Heart left ventricle (tissue), 16 donors: ENCODE data around the gene ZNF598. TPM values are rescaled to one million over a fixed set of nuclear protein-coding genes. Genes with fewer than 3 reads are reported as not detected.
A peak's percentile ranks its signal among the peaks of the same experiment; 100 is the strongest.

Source experiments
- ATAC-seq, 4 donors: fragments of 200-7000 bp; cut with Tn5 transposase; one replicate each; pipeline ENCODE4 v1.9.1; 2020 to 2022; ENCODE audit warnings: moderate library complexity in 4 of 4, mild to moderate bottlenecking in 3 of 4, moderate number of reproducible peaks in 1 of 4
- DNase-seq, 5 donors: peaks; one replicate each; pipeline ENCODE4 v3.0.0-alpha.2; 2020
- H3K27ac ChIP-seq, 12 donors: fragments of 200-600 bp; sonication (generic) in 4 of 12; one replicate each; pipeline versions ENCODE4 v1.5.0 to v1.8.0; 2016 to 2022; ENCODE audit warnings: mild to moderate bottlenecking in 2 of 12
- H3K27me3 ChIP-seq, 9 donors: fragments of 200-600 bp; sonication (generic) in 2 of 9; one replicate each; pipeline versions ENCODE4 v1.5.1 to v1.8.0; 2016 to 2022; ENCODE audit warnings: mild to moderate bottlenecking in 3 of 9
- H3K36me3 ChIP-seq, 9 donors: fragments of 200-600 bp; sonication (generic) in 2 of 9; one replicate each; pipeline versions ENCODE4 v1.5.0 to v1.8.0; 2018 to 2022; ENCODE audit warnings: mild to moderate bottlenecking in 2 of 9
- H3K4me1 ChIP-seq, 12 donors: fragments of 200-600 bp; sonication (generic) in 4 of 12; one replicate each; pipeline versions ENCODE4 v1.5.0 to v1.8.0; 2016 to 2022; ENCODE audit warnings: mild to moderate bottlenecking in 3 of 12
- H3K4me3 ChIP-seq, 12 donors: fragments of 200-600 bp; sonication (generic) in 4 of 12; one replicate each; pipeline versions ENCODE4 v1.5.0 to v1.8.0; 2017 to 2022; ENCODE audit warnings: mild to moderate bottlenecking in 9 of 12, moderate library complexity in 4 of 12
- H3K9me3 ChIP-seq, 12 donors: fragments of 200-600 bp; sonication (generic) in 4 of 12; one replicate each; pipeline versions ENCODE4 v1.5.0 to v1.8.0; 2016 to 2022; ENCODE audit warnings: mild to moderate bottlenecking in 1 of 12
- CTCF ChIP-seq, 12 donors: fragments of 200-600 bp; sonication (generic) in 4 of 12; IDR thresholded peaks; one replicate each; pipeline versions ENCODE4 v1.5.0 to v1.8.0; 2018 to 2022; ENCODE audit warnings: antibody characterized with exemption in 12 of 12, mild to moderate bottlenecking in 5 of 12
- POLR2A ChIP-seq, 2 donors: fragments of 450-650 bp; IDR thresholded peaks; one replicate each; pipeline ENCODE4 v1.6.1; 2017; ENCODE audit warnings: antibody characterized with exemption in 2 of 2, mild to moderate bottlenecking in 2 of 2, moderate library complexity in 2 of 2
- WGBS, 4 donors: extraction: QIAGEN DNeasy Blood & Tissue Kit in 2 of 4; methylation state at CpG; one replicate each; pipeline versions ENCODE4 v1.1.5 to v1.1.7; 2013 to 2018; 5-methylcytosine and 5-hydroxymethylcytosine counted together
- intact Hi-C, 10 donors: fragments of 100-400 bp; cut with DNase I; formaldehyde crosslinking; loops; one replicate each; pipeline versions ENCODE4 v1.11.1 to v1.14.2; 2022
- polyA plus RNA-seq, 2 donors: library from polyadenylated mRNA; stranded (reverse); fragments of 200-250 nt; gene quantifications; one replicate each; pipeline ENCODE4 v1.2.3, GENCODE V29; 2013
- total RNA-seq, 9 donors: library from RNA; depleted of rRNA in 2 of 9; stranded (reverse); fragments of >200 nt in 2 of 9; fragmentation: NEBNext Ultra II Directional in 3 of 9; extraction: Animal tissue kit (Norgen Biotek cat#: 25700) in 3 of 9; gene quantifications; one replicate each; pipeline versions ENCODE4 v1.1.0 to v1.2.4, GENCODE V29; 2016 to 2023
- donor health status: ischemic (EF 13 %, LVEDD 7.1; RV severe dilation, severe dysfunction).
- donor health status: healthy with polysubstance abuse.
- donor health status: DM: no; HTN: yes; CAD: no.
- donor health status: DM: no; HTN: no; CAD: no.
- donor health status: ischemic (EF 25% LVEDD 6.9; RV normal size, moderate dysfunction).
- donor health status: ischemic (EF 25% LVEDD 5.7; RV mildly dilated, moderate dysfunction).
- donor health status: healthy.
- donor health status: DM: yes; HTN: yes; CAD: no.
- donor health status: ischemic (EF 35%, LVEDD 5.7; RV mildly dilated, moderate dysfunction).
- donor health status: nonischemic (EF 11% LVEDD 7.7; RV severe dilation, severe dysfunction).
- donor health status: DM: yes; HTN: yes; CAD: no.
- donor health status: PGD.
- donor health status: ischemic (EF 29% LVEDD 5.4; RV normal size, mild dysfunction).
- donor health status: nonischemic (EF 23%, LVEDD 6.1; RV moderate dilation, normal function).

ZNF598 gene
- total and polyA plus RNA-seq, 11 donors: 9.4 to 47.4 (median 17.0) TPM

GRCh38 chr16:1991948-1992703 is 17.5 kb downstream of the ZNF598 start:
- DNase-seq (peak; percentile 92 to 98 (median 97)), ATAC-seq (peak; percentile 70 to 94 (median 91))
- Histone ChIP-seq H3K36me3 (peaks cover 0 to 9% (median 5%) of the 10 kb centered on the region in 9 donors), H3K27ac (peak overlapping the region in 4 of 12 donors; percentile 14 to 76 (median 38)), H3K4me3 (peak overlapping the region in 11 of 12 donors; percentile 6 to 60 (median 47)), H3K4me1 (peaks cover 5 to 36% (median 18%) of the 10 kb centered on the region in 12 donors), H3K9me3 (no peaks in the 10 kb centered on the region), H3K27me3 (peaks cover 11 to 39% (median 30%) of the 10 kb centered on the region in 9 donors)
- TF ChIP-seq CTCF (IDR thresholded peaks at IDR 0.05) (no peak), POLR2A (IDR thresholded peaks at IDR 0.05) (no peak)
- intact Hi-C loops: loop anchor here in 1 of 10 donors (10.0 kb wide), 1 partner anchor 127 kb away; no protein-coding TSS in a partner anchor
- 3 to 10% (median 6%) methylated on average over 43 to 96 of the region's 96 CpGs for WGBS, 4 donors

GRCh38 chr16:1991588-1991947 is 18.1 kb downstream of the ZNF598 start:
- peaks cover 11 to 39% (median 30%) of the 10 kb centered on the region in 9 donors for H3K27me3 ChIP-seq
- WGBS, 4 donors: 11 to 19% (median 14%) methylated on average over 21 to 22 of the region's 22 CpGs
- no peaks in the 10 kb centered on the region for H3K9me3 ChIP-seq
- peaks cover 0 to 8% (median 1%) of the 10 kb centered on the region in 9 donors for H3K36me3 ChIP-seq
- ATAC-seq: peak in 1 of 4 donors; percentile 4
- TF ChIP-seq CTCF (IDR thresholded peaks at IDR 0.05) (no peak), POLR2A (IDR thresholded peaks at IDR 0.05) (no peak)
- H3K4me3 ChIP-seq: peak overlapping the region in 11 of 12 donors; percentile 6 to 60 (median 47)
- intact Hi-C loops: loop anchor here in 1 of 10 donors (10.0 kb wide), 1 partner anchor 127 kb away; no protein-coding TSS in a partner anchor
- H3K27ac ChIP-seq: peak overlapping the region in 4 of 12 donors; percentile 14 to 76 (median 38)
- no peak for DNase-seq
- peaks cover 5 to 36% (median 18%) of the 10 kb centered on the region in 12 donors for H3K4me1 ChIP-seq

GRCh38 chr16:1991135-1991551 is 18.5 kb downstream of the ZNF598 start:
- peaks cover 11 to 39% (median 30%) of the 10 kb centered on the region in 9 donors for H3K27me3 ChIP-seq
- no peak for DNase-seq
- H3K9me3 ChIP-seq: no peaks in the 10 kb centered on the region
- H3K4me1 ChIP-seq: peaks cover 5 to 36% (median 18%) of the 10 kb centered on the region in 12 donors
- H3K27ac ChIP-seq: no peak overlapping the region
- 11 to 13% (median 12%) methylated on average over 12 to 18 of the region's 18 CpGs for whole genome bisulfite sequencing, 4 donors
- no peak for ATAC-seq
- intact Hi-C loops: loop anchor here in 1 of 10 donors (10.0 kb wide), 1 partner anchor 126 kb away; no protein-coding TSS in a partner anchor
- H3K36me3 ChIP-seq: peaks cover 0 to 12% (median 5%) of the 10 kb centered on the region in 9 donors
- TF ChIP-seq POLR2A (IDR thresholded peaks at IDR 0.05) (no peak), CTCF (IDR thresholded peaks at IDR 0.05) (no peak)
- peak overlapping the region in 4 of 12 donors; percentile 39 to 59 (median 50) for H3K4me3 ChIP-seq
